22Rv1 (cell line): Measurements from ENCODE around the gene CFAP74.

ENCODE experiments used
- CTCF ChIP-seq: fragments of 450-650 bp; IDR thresholded peaks from 2 replicates; pipeline ENCODE4 v1.5.1; 2017; ENCODE audit warnings: mild to moderate bottlenecking
- ZFX ChIP-seq: fragments of 450-650 bp; IDR thresholded peaks from 2 replicates; pipeline ENCODE4 v1.6.1; 2017; ENCODE audit warnings: antibody characterized with exemption, borderline replicate concordance

- TF ChIP-seq CTCF: no peak
- no peak for TF ChIP-seq ZFX
These were observed 15.3 kb downstream of the CFAP74 start for GRCh38 chr1:1988061-1988945.
